HL-60 (cell line): ENCODE results near the gene PPIL6.
A peak's percentile ranks its signal among the peaks of the same experiment; 100 is the strongest.

Experiments used
- DNase-seq, 2 experiments: peaks; one replicate each; pipeline ENCODE4 v3.0.0-alpha.2; 2010 to 2020; ENCODE audit warnings: low read depth in 1 of 2, low spot score in 1 of 2
- H3K27ac ChIP-seq: fragments of 250-450 bp; sonication (Bioruptor Pico); replicated peaks from 2 replicates; pipeline ENCODE4 v1.5.1; 2020; ENCODE audit warnings: mild to moderate bottlenecking, moderate library complexity
- H3K27me3 ChIP-seq: fragments of 250-450 bp; sonication (Bioruptor Pico); 2 replicates; pipeline ENCODE4 v1.5.1; 2021; ENCODE audit warnings: mild to moderate bottlenecking, moderate library complexity; ENCODE audit not compliant: insufficient read depth, poor library complexity, severe bottlenecking
- H3K4me3 ChIP-seq: replicated peaks from 2 replicates; pipeline ENCODE4 v1.5.1; 2011; ENCODE audit warnings: mild to moderate bottlenecking, control low read depth, low read length; ENCODE audit not compliant: insufficient read depth
- GABPA ChIP-seq: IDR thresholded peaks from 2 replicates; pipeline ENCODE4 v1.6.1; 2012; ENCODE audit warnings: low read depth
- POLR2AphosphoS5 ChIP-seq: IDR thresholded peaks from 2 replicates; pipeline ENCODE4 v1.6.1; 2012; ENCODE audit warnings: low read depth
- SPI1 ChIP-seq: IDR thresholded peaks from 2 replicates; pipeline ENCODE4 v1.6.1; 2012; ENCODE audit warnings: low read depth, mild to moderate bottlenecking, borderline replicate concordance
- TF ChIP-seq, protein P1 (sequence below): IDR thresholded peaks from one replicate; pipeline ENCODE4 v1.5.1; 2011; ENCODE audit warnings: low read length, control low read depth, inconsistent platforms; ENCODE audit not compliant: insufficient read depth
- TF ChIP-seq, protein P2 (sequence below): IDR thresholded peaks from 2 replicates; pipeline ENCODE4 v1.6.1; 2012; ENCODE audit warnings: low read depth; ENCODE audit not compliant: insufficient replicate concordance

Gene PPIL6

DNA sequence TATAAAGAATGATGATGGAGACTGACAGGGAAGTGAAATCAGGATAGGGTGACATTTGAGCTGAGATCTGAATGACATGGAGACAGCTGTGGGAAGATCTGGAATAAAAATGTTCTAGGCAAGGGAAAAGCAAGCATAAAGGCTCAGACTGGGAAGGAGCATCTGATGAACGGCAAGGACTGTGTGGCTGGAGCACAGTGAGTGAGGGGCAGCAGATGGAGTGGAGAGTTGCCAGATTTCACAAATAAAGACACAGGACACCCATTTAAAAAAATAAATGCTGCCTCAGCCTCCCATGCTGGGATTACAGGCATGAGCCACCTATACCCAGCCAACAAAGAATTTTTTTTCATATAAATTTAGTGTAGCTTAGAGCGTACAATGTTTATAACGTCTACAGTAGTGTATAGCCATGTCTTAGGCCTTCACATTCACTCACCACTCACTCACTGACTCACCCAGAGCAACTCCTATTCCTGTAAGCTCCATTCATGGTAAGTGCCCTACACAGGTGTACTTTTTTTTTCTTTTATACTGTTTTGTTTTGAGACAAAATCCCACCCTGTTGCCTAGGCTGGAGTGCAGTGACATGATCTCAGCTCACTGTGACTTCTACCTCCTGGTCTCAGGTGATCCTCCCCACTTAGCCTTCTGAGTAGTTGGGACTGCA, 45.0 kb upstream of the PPIL6 start:
- no peaks in the 10 kb centered on the region for H3K27me3 ChIP-seq
- H3K27ac ChIP-seq: no peak overlapping the region
- DNase-seq: no peak
- no peak overlapping the region for H3K4me3 ChIP-seq
- TF ChIP-seq, protein P1, sequence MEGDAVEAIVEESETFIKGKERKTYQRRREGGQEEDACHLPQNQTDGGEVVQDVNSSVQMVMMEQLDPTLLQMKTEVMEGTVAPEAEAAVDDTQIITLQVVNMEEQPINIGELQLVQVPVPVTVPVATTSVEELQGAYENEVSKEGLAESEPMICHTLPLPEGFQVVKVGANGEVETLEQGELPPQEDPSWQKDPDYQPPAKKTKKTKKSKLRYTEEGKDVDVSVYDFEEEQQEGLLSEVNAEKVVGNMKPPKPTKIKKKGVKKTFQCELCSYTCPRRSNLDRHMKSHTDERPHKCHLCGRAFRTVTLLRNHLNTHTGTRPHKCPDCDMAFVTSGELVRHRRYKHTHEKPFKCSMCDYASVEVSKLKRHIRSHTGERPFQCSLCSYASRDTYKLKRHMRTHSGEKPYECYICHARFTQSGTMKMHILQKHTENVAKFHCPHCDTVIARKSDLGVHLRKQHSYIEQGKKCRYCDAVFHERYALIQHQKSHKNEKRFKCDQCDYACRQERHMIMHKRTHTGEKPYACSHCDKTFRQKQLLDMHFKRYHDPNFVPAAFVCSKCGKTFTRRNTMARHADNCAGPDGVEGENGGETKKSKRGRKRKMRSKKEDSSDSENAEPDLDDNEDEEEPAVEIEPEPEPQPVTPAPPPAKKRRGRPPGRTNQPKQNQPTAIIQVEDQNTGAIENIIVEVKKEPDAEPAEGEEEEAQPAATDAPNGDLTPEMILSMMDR: no peak
- TF ChIP-seq GABPA (no peak), SPI1 (no peak), POLR2AphosphoS5 (no peak)
- TF ChIP-seq, protein P2, sequence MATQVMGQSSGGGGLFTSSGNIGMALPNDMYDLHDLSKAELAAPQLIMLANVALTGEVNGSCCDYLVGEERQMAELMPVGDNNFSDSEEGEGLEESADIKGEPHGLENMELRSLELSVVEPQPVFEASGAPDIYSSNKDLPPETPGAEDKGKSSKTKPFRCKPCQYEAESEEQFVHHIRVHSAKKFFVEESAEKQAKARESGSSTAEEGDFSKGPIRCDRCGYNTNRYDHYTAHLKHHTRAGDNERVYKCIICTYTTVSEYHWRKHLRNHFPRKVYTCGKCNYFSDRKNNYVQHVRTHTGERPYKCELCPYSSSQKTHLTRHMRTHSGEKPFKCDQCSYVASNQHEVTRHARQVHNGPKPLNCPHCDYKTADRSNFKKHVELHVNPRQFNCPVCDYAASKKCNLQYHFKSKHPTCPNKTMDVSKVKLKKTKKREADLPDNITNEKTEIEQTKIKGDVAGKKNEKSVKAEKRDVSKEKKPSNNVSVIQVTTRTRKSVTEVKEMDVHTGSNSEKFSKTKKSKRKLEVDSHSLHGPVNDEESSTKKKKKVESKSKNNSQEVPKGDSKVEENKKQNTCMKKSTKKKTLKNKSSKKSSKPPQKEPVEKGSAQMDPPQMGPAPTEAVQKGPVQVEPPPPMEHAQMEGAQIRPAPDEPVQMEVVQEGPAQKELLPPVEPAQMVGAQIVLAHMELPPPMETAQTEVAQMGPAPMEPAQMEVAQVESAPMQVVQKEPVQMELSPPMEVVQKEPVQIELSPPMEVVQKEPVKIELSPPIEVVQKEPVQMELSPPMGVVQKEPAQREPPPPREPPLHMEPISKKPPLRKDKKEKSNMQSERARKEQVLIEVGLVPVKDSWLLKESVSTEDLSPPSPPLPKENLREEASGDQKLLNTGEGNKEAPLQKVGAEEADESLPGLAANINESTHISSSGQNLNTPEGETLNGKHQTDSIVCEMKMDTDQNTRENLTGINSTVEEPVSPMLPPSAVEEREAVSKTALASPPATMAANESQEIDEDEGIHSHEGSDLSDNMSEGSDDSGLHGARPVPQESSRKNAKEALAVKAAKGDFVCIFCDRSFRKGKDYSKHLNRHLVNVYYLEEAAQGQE: no peak

DNA sequence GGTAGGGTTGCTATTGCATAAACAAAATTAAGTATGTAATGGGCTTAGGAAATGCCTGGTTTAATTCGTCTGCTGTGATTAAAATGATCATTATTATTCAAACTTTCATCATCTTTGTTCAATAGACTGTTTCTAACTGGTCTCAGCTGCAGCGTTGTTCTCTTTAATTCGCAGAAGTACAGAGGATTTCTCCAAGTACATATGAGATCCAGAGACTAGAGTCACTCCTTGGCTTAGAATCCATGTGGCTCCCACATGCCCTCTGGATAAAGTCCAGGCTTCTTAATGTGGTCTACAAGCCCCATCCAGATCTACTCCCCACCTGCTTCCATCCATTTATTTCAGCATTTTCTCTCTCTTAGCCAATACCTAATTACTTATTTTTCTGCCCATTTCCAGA, 43.7 kb upstream of the PPIL6 start:
- Histone ChIP-seq H3K27ac (no peak overlapping the region), H3K27me3 (no peaks in the 10 kb centered on the region), H3K4me3 (no peak overlapping the region)
- TF ChIP-seq GABPA (no peak), POLR2AphosphoS5 (no peak), SPI1 (no peak)
- TF ChIP-seq, protein P2: no peak
- TF ChIP-seq, protein P1: no peak
- DNase-seq: no peak

DNA sequence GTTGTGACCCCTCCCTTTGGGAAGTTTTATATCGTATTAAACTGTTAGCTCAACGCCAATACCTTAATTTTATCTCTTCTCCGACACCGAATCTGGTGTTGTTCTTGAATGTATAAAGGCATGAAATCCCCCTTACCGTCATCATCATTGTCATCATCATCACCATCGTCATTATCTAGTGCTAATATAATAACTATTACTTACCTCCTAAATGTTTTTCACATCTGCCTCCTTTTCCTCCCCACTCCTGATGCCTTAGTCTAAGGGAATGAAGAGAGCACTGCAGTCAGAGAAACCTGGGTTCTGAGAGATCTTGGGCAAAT, 43.3 kb upstream of the PPIL6 start:
- TF ChIP-seq, protein P2: no peak
- TF ChIP-seq, protein P1: no peak
- TF ChIP-seq POLR2AphosphoS5: no peak
- TF ChIP-seq GABPA: no peak
- no peak for TF ChIP-seq SPI1
- H3K27me3 ChIP-seq: no peaks in the 10 kb centered on the region
- no peak overlapping the region for H3K27ac ChIP-seq
- no peak for DNase-seq
- H3K4me3 ChIP-seq: peak overlapping the region; percentile 42
